Femur (tissue), 1 donor: Measurements from ENCODE around the gene AHR.

Source experiments
- DNase-seq: peaks from one replicate; pipeline ENCODE4 v3.0.0-alpha.2; 2017

The AHR gene

GRCh38 chr7:17298102-17298839 is at the start of gene AHR:
Gene AHR, plus strand, starts transcription at chr7:17298652. Its CDS starts 613 bp downstream, at chr7:17299265.
- DNase-seq: peak; percentile 91

GRCh38 chr7:17253885-17254284 is 44.6 kb upstream of the AHR start:
- DNase-seq: no peak

- DNase-seq: no peak
Observed at GRCh38 chr7:17255926-17256325, 42.5 kb upstream of the AHR start.

GRCh38 chr7:17256375-17256774 is 42.1 kb upstream of the AHR start:
- DNase-seq: no peak

- no peak for DNase-seq
Observed at GRCh38 chr7:17266565-17266964, 31.9 kb upstream of the AHR start.

- DNase-seq: no peak
Observed at GRCh38 chr7:17269341-17270221, 28.9 kb upstream of the AHR start.

GRCh38 chr7:17274551-17275245 is 23.8 kb upstream of the AHR start:
- no peak for DNase-seq

- peak; percentile 43 for DNase-seq
Observed at GRCh38 chr7:17275749-17276671, 22.4 kb upstream of the AHR start.

- DNase-seq: no peak
Observed at GRCh38 chr7:17279061-17279460, 19.4 kb upstream of the AHR start.

GRCh38 chr7:17289074-17289645 is 9.3 kb upstream of the AHR start:
- DNase-seq: peak; percentile 48

GRCh38 chr7:17292843-17293242 is 5.6 kb upstream of the AHR start:
- no peak for DNase-seq

- DNase-seq: no peak
Observed at GRCh38 chr7:17293481-17293880, 5.0 kb upstream of the AHR start.

GRCh38 chr7:17297243-17297642 is 1.2 kb upstream of the AHR start:
- DNase-seq: no peak

- DNase-seq: peak; percentile 47
Observed at GRCh38 chr7:17298840-17299482, 509 bp downstream of the AHR start.

GRCh38 chr7:17299483-17299991 is 1.1 kb downstream of the AHR start:
- DNase-seq: peak; percentile 19

- no peak for DNase-seq
Observed at GRCh38 chr7:17300012-17300411, 1.6 kb downstream of the AHR start.

GRCh38 chr7:17300437-17300836 is 2.0 kb downstream of the AHR start:
- DNase-seq: no peak

GRCh38 chr7:17301471-17302456 is 3.3 kb downstream of the AHR start:
- DNase-seq: peak; percentile 20

- no peak for DNase-seq
Observed at GRCh38 chr7:17302575-17303142, 4.2 kb downstream of the AHR start.

GRCh38 chr7:17304926-17305325 is 6.5 kb downstream of the AHR start:
- DNase-seq: no peak
